Gastroesophageal sphincter (tissue), 3 donors: ENCODE results near the gene FAAP24.
"Not testable (repeated sequence)": the region's sequence is repeated elsewhere in the genome, so short reads cannot be mapped to it uniquely, and the experiment has no call there.

Source experiments
- CTCF ChIP-seq, 4 experiments: fragments of 200-600 bp in 2 of 4; fragments of 450-650 bp in 2 of 4; sonication (generic) in 1 of 4; IDR thresholded peaks; one replicate each; pipeline ENCODE4 v1.5.1; 2017 to 2019; ENCODE audit warnings: antibody characterized with exemption in 4 of 4, mild to moderate bottlenecking in 2 of 4, moderate library complexity in 2 of 4
- EP300 ChIP-seq: sonication (generic); formaldehyde crosslinking; IDR thresholded peaks from one replicate; pipeline ENCODE4 v1.6.1; 2017; ENCODE audit warnings: antibody characterized with exemption, mild to moderate bottlenecking

- TF ChIP-seq EP300; CTCF (IDR thresholded peaks at IDR 0.05): not testable (repeated sequence)
Measured at GRCh38 chr19:33002126-33002865, 30.3 kb downstream of the FAAP24 start.
